Subcutaneous abdominal adipose tissue (tissue), 5 donors: ENCODE data around the gene NF1.
"Not testable (repeated sequence)": the region's sequence is repeated elsewhere in the genome, so short reads cannot be mapped to it uniquely, and the experiment has no call there.

Source experiments
- H3K27ac ChIP-seq: one replicate; pipeline ENCODE4 v1.7.0; 2013; ENCODE audit warnings: low read depth, mild to moderate bottlenecking, inconsistent platforms, low read length, moderate library complexity
- H3K27me3 ChIP-seq, 5 donors: one replicate each; pipeline ENCODE4 v1.7.0; 2013; ENCODE audit warnings: low read length in 5 of 5, inconsistent platforms in 1 of 5; ENCODE audit not compliant: control insufficient read depth in 5 of 5, insufficient read depth in 4 of 5
- H3K36me3 ChIP-seq, 5 donors: one replicate each; pipeline ENCODE4 v1.7.0; 2013; ENCODE audit warnings: low read length in 5 of 5; ENCODE audit not compliant: control insufficient read depth in 5 of 5, insufficient read depth in 5 of 5
- H3K4me1 ChIP-seq, 5 donors: one replicate each; pipeline ENCODE4 v1.7.0; 2013; ENCODE audit warnings: low read length in 5 of 5, mild to moderate bottlenecking in 3 of 5, moderate library complexity in 1 of 5; ENCODE audit not compliant: control insufficient read depth in 5 of 5, insufficient read depth in 5 of 5
- H3K4me3 ChIP-seq, 5 donors: one replicate each; pipeline ENCODE4 v1.7.0; 2013; ENCODE audit warnings: low read length in 5 of 5, low read depth in 1 of 5
- H3K9ac ChIP-seq, 5 donors: one replicate each; pipeline ENCODE4 v1.7.0; 2013; ENCODE audit warnings: low read length in 5 of 5, mild to moderate bottlenecking in 4 of 5, moderate library complexity in 3 of 5
- H3K9me3 ChIP-seq, 5 donors: one replicate each; pipeline ENCODE4 v1.7.0; 2013; ENCODE audit warnings: low read length in 5 of 5; ENCODE audit not compliant: control insufficient read depth in 5 of 5
- donor health status: healthy.
- donor health status: healthy.
- donor health status: healthy.
- donor health status: healthy.
- donor health status: healthy.

Gene NF1

DNA sequence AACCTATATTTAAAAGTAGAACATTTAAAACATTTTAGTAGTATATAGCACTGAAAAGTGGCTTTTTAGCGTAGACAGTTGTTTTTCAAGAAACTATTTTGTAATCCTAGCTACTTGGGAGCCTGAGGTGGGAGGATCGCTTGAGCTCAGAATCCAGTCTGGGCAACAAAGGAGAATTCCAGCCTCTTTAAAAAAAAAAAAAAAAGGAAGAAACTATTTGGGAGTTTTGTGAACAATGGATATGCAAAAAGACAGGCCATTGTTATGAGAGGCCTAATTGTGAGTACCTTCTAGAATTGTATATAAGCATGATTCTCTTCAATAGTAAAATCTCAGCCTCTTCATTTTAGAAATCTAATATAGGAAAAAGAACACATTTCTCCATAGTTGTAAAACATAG lies 184.6 kb downstream of the NF1 start:
- H3K27me3 ChIP-seq: no peaks in the 10 kb centered on the region
- no peak overlapping the region for H3K4me3 ChIP-seq
- H3K9me3 ChIP-seq: no peaks in the 10 kb centered on the region
- no peak overlapping the region for H3K9ac ChIP-seq
- H3K4me1 ChIP-seq: peaks cover 0 to 4% (median 2%) of the 10 kb centered on the region in 5 donors
- no peak overlapping the region for H3K27ac ChIP-seq
- H3K36me3 ChIP-seq: peaks cover 8 to 19% (median 12%) of the 10 kb centered on the region in 5 donors

DNA sequence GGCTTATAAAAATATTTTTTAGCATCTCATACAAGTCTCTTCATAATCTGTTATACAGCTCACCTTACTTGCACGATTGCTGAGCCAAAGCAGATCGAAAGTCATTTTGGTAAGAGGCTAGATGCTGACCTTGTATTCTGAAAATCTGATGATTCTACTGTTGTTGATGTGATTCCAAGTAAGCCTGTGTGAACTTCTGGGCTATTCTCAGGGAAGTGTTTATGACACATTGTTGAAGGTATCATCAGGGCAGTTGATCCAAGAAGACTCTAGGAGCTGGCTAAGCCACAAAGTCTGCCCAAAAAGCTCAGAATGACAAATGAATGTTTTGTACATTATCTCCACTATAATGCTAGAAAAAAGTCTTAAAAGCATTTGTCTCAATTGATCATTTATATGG lies 186.3 kb downstream of the NF1 start:
- H3K9ac ChIP-seq: no peak overlapping the region
- H3K9me3 ChIP-seq: no peaks in the 10 kb centered on the region
- no peaks in the 10 kb centered on the region for H3K4me1 ChIP-seq
- H3K4me3 ChIP-seq: no peak overlapping the region
- no peaks in the 10 kb centered on the region for H3K27me3 ChIP-seq
- H3K27ac ChIP-seq: no peak overlapping the region
- peaks cover 8 to 19% (median 12%) of the 10 kb centered on the region in 5 donors for H3K36me3 ChIP-seq

DNA sequence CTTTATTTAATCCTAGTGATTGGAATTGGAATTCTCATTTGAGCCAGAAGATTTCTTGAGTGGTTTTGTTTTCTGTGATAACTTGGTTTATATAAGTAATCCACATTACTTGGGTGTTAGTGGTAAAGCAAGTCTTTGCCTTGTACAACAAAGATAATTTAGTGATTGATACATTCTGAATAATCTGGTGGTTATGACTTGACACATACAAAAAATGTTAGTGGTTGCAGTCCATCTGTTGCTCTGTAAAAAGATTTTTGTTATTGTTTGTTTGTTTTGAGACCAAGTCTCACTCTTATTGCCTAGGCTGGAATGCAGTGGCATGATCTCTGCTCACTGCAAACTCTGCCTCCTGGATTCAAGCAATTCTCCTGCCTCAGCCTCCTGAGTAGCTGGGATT lies 189.1 kb downstream of the NF1 start:
- Histone ChIP-seq H3K9me3 (no peaks in the 10 kb centered on the region), H3K4me1 (no peaks in the 10 kb centered on the region), H3K9ac (no peak overlapping the region), H3K27me3 (no peaks in the 10 kb centered on the region), H3K4me3 (no peak overlapping the region), H3K27ac (no peak overlapping the region), H3K36me3 (peaks cover 2 to 9% (median 4%) of the 10 kb centered on the region in 5 donors)

DNA sequence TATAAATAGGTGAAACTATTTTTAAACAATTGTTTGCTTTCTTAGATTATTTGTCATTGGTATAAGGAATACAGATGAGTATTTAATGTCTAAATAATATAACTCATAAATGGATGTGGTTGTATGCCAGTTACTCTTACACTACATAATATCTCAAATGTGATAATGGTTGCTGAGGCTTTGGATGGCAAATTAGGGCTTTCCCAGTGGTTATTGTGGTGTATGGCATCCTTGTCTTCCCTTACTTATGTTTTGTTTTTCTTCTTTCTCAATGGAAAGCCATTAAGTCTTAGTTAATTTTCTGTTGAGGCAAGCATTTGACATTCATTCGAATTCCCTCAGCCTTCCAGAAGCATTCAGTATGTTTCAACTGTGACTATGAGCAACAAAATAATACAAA lies 191.8 kb downstream of the NF1 start:
- Histone ChIP-seq H3K4me1 (no peaks in the 10 kb centered on the region), H3K9me3 (no peaks in the 10 kb centered on the region), H3K27ac (no peak overlapping the region), H3K4me3 (no peak overlapping the region), H3K36me3 (peaks cover 0 to 5% (median 2%) of the 10 kb centered on the region in 5 donors), H3K27me3 (no peaks in the 10 kb centered on the region), H3K9ac (no peak overlapping the region)

DNA sequence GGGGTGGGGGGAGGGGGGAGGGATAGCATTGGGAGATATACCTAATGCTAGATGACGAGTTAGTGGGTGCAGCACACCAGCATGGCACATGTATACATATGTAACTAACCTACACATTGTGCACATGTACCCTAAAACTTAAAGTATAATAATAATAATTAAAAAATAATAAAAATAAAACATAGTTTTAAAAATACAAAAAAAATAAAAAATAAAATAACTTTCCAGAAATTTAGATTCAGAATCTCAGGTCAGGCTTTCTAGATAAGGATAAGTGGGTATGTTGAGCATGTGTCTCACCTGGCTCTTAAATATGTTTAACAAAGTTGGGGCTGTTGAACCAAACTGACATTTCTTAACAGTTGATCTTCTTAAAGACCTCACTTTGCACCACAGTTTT lies 193.2 kb downstream of the NF1 start:
- not testable (repeated sequence) for H3K4me1 ChIP-seq, H3K27me3 ChIP-seq, H3K9ac ChIP-seq, H3K36me3 ChIP-seq, H3K9me3 ChIP-seq, H3K27ac ChIP-seq, H3K4me3 ChIP-seq

DNA sequence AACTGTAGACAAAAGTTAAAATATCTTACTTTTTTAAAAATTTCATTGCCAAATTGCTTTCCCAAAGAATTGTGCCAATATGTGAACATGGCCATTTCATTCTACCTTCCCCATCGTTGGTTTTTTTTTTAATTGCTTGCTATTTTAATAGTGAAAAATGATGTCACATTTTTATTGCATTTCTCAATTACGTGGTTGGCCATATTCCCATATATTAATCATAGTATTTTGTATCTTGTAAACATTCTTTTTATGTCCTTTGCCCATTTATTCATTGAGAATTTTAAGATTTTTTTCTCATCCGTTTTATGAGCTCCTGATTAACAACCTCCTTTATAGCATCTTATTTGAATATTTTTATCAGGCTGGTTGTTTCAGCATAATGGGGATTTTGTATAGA lies 195.0 kb downstream of the NF1 start:
- H3K9ac ChIP-seq: no peak overlapping the region
- H3K27me3 ChIP-seq: no peaks in the 10 kb centered on the region
- no peaks in the 10 kb centered on the region for H3K4me1 ChIP-seq
- no peaks in the 10 kb centered on the region for H3K9me3 ChIP-seq
- H3K36me3 ChIP-seq: peaks cover 0 to 7% (median 2%) of the 10 kb centered on the region in 5 donors
- no peak overlapping the region for H3K27ac ChIP-seq
- H3K4me3 ChIP-seq: no peak overlapping the region

DNA sequence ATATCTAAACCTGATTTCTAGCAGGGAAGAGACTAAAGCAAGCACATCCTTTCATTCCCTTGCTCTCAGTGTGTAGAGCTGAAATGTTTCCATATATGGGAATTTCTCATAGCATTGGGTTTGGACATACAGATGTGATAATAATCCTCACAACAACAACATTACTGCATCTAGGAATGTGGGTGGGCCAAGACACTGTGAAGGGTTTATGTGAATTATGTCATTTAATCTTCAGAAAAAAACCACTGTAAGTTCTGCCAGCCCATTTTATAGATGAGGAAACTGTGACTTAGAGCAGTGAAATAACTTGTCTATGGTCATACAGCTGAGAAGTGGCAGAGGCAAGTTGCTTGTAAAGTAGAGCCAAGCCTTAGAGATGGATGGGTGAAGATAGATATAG lies 197.0 kb downstream of the NF1 start:
- no peak overlapping the region for H3K27ac ChIP-seq
- no peak overlapping the region for H3K9ac ChIP-seq
- peaks cover 0 to 7% (median 2%) of the 10 kb centered on the region in 5 donors for H3K36me3 ChIP-seq
- H3K27me3 ChIP-seq: no peaks in the 10 kb centered on the region
- no peak overlapping the region for H3K4me3 ChIP-seq
- no peaks in the 10 kb centered on the region for H3K9me3 ChIP-seq
- H3K4me1 ChIP-seq: no peaks in the 10 kb centered on the region

DNA sequence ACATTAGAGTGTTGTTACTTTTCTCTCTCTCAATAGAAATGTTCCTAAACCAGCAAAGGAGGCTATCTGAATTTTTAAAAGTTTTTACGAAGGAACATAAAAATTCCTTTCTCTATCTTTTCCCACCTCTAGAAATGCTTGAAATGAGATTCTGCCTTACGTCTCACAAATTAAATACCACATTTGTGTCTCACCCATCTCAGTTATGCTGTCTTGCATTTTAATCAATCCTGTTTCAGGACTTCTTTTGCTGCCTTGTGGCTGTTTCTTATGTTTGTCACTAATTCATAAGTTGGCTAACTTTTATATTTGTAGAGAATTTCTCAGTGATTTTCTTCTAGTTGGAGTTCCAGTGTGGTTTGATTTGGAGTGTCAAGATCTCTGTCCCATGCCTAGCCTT lies 198.8 kb downstream of the NF1 start:
- no peaks in the 10 kb centered on the region for H3K9me3 ChIP-seq
- H3K4me1 ChIP-seq: no peaks in the 10 kb centered on the region
- no peak overlapping the region for H3K4me3 ChIP-seq
- no peaks in the 10 kb centered on the region for H3K27me3 ChIP-seq
- H3K27ac ChIP-seq: no peak overlapping the region
- no peak overlapping the region for H3K9ac ChIP-seq
- H3K36me3 ChIP-seq: peaks cover 0 to 7% (median 0%) of the 10 kb centered on the region in 5 donors

DNA sequence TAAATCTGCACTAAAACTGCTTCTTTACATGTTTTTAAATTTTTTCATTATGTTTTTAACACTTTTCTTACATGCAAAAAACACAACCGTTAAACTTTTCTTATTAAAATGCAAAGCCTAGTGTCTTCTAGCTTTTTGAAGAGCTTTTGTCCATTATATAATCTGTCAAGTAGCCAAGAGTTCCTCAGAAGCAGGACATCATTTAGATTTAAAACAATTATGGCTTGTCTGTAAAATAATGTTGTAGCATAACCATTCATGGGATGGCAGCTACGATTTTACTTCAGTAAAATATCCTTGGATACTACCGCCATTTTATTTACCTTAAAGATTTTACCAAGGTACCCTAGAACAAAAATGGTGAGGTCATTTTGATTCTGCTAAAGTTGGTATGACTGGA lies 199.5 kb downstream of the NF1 start:
- H3K27ac ChIP-seq: no peak overlapping the region
- H3K9ac ChIP-seq: no peak overlapping the region
- no peaks in the 10 kb centered on the region for H3K27me3 ChIP-seq
- H3K9me3 ChIP-seq: no peaks in the 10 kb centered on the region
- no peaks in the 10 kb centered on the region for H3K4me1 ChIP-seq
- no peak overlapping the region for H3K4me3 ChIP-seq
- H3K36me3 ChIP-seq: peaks cover 0 to 7% (median 0%) of the 10 kb centered on the region in 5 donors

DNA sequence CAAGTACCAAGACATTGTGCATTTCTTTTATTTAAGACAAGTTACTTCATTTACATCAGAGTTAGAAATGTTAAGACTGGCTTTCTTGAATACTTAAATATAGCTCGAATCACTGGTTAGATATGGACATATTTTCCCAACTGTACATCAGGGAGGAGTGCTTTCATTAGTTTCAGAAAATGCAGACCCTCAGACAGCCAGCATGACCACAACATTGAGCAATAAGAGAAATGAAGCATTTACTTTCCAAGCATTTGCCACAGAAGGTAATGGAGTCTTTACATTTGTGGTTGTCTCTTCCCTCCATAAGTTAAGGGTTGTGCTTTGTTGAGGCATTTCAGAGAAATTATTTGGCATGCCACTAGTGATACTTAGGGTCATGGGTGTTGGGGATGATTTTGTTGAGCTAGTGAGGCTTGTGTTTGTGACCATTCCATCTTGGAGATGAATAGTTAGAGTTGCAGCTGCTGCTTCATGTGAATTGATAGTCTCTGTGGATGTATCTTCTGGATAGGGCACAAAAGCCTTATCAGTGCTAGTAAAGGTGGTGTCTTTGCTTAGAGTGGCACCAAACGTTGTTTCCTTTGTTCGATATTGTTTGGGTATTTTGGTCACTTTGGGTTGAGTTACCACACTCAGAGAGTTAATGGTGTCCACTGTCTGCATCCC lies 200.2 kb downstream of the NF1 start:
- no peaks in the 10 kb centered on the region for H3K27me3 ChIP-seq
- peaks cover 0 to 7% (median 0%) of the 10 kb centered on the region in 5 donors for H3K36me3 ChIP-seq
- no peak overlapping the region for H3K4me3 ChIP-seq
- no peak overlapping the region for H3K27ac ChIP-seq
- H3K9ac ChIP-seq: no peak overlapping the region
- no peaks in the 10 kb centered on the region for H3K4me1 ChIP-seq
- no peaks in the 10 kb centered on the region for H3K9me3 ChIP-seq
